ENCODE results near the gene SDR9C7.
"Not testable (repeated sequence)": the region's sequence is repeated elsewhere in the genome, so short reads cannot be mapped to it uniquely, and the experiment has no call there.

SDR9C7 gene

GRCh38 chr12:56978397-56979138, 44.4 kb upstream of the SDR9C7 start:
- DNase-seq (ENCODE audit: low read depth) = no peak
- H3K4me3 ChIP-seq (ENCODE audit: control insufficient read depth, low read depth, low read length) = no peak overlapping the region
- TF ChIP-seq, protein P1, sequence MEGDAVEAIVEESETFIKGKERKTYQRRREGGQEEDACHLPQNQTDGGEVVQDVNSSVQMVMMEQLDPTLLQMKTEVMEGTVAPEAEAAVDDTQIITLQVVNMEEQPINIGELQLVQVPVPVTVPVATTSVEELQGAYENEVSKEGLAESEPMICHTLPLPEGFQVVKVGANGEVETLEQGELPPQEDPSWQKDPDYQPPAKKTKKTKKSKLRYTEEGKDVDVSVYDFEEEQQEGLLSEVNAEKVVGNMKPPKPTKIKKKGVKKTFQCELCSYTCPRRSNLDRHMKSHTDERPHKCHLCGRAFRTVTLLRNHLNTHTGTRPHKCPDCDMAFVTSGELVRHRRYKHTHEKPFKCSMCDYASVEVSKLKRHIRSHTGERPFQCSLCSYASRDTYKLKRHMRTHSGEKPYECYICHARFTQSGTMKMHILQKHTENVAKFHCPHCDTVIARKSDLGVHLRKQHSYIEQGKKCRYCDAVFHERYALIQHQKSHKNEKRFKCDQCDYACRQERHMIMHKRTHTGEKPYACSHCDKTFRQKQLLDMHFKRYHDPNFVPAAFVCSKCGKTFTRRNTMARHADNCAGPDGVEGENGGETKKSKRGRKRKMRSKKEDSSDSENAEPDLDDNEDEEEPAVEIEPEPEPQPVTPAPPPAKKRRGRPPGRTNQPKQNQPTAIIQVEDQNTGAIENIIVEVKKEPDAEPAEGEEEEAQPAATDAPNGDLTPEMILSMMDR (conservative IDR thresholded peaks at IDR 0.05; ENCODE audit: control insufficient read depth, insufficient read depth, low read depth, low read length) = no peak

GRCh38 chr12:56977361-56977760, 43.2 kb upstream of the SDR9C7 start:
- DNase-seq (ENCODE audit: low read depth); H3K4me3 ChIP-seq (ENCODE audit: control insufficient read depth, low read depth, low read length): not testable (repeated sequence)

DNA sequence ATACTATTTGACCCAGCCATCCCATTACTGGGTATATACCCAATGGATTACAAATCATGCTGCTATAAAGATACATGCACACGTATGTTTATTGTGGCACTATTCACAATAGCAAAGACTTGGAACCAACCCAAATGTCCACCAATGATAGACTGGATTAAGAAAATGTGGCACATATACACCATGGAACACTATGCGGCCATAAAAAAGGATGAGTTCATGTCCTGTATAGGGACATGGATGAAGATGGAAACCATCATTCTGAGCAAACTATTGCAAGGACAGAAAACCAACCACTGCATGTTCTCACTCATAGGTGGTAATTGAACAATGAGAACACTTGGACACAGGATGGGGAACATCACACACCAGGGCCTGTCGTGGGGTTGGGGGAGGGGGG, 40.0 kb upstream of the SDR9C7 start:
- not testable (repeated sequence) for H3K4me3 ChIP-seq (ENCODE audit: control insufficient read depth, low read depth, low read length)

GRCh38 chr12:56968910-56969309, 34.7 kb upstream of the SDR9C7 start:
- DNase-seq (ENCODE audit: low read depth); H3K4me3 ChIP-seq (ENCODE audit: control insufficient read depth, low read depth, low read length): not testable (repeated sequence)

More for the DNA sequence above, 40.0 kb upstream of the SDR9C7 start:
- not testable (repeated sequence) for DNase-seq (ENCODE audit: low read depth)

DNA sequence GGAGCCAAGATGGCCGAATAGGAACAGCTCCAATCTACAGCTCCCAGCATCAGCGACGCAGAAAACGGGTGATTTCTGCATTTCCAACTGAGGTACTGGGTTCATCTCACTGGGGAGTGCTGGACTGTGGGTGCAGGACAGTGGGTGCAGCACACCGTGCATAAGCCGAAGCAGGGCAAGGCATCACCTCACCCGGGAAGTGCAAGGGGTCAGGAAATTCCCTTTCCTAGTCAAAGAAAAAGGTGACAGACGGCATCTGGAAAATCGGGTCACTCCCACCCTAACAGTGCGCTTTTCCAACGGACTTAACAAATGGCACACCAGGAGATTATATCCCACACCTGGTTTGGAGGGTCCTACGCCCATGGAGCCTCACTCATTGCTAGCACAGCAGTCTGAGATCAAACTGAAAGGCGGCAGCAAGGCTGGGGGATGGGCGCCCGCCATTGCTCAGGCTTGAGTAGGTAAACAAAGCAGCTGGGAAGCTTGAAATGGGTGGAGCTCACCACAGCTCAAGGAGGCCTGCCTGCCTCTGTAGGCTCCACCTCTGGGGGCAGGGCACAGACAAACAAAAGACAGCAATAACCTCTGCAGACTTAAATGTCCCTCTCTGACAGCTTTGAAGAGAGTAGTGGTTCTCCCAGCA, 31.9 kb upstream of the SDR9C7 start:
- DNase-seq (ENCODE audit: low read depth); H3K4me3 ChIP-seq (ENCODE audit: control insufficient read depth, low read depth, low read length): not testable (repeated sequence)

DNA sequence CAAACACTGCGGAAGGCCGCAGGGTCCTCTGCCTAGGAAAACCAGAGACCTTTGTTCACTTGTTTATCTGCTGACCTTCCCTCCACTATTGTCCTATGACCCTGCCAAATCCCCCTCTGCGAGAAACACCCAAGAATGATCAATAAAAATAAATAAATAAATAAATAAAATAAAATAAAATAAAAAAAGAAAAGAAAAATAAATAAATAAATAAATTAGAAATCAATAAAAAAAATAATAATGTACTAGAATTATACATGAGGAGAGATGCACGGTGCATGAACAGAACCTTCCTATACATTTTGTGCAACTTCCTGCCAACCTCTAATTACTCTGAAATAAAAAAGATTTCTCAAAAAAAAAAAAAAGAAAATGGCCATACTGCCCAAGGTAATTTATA, 30.9 kb upstream of the SDR9C7 start:
- DNase-seq (ENCODE audit: low read depth); H3K4me3 ChIP-seq (ENCODE audit: control insufficient read depth, low read depth, low read length): not testable (repeated sequence)

GRCh38 chr12:56963557-56963956, 29.3 kb upstream of the SDR9C7 start:
- DNase-seq (ENCODE audit: low read depth); H3K4me3 ChIP-seq (ENCODE audit: control insufficient read depth, low read depth, low read length): not testable (repeated sequence)

DNA sequence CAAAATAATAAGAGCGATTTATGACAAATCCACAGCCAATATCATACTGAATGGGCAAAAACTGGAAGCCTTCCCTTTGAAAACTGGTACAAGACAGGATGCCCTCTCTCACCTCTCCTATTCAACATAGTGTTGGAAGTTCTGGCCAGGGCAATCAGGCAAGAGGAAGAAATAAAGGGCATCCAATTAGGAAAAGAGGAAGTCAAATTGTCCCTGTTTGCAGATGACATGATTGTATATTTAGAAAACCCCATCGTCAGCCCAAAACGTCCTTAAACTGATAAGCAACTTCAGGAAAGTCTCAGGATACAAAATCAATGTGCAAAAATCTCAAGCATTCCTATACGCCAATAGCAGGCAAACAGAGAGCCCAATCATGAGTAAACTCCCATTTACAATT, 28.0 kb upstream of the SDR9C7 start:
- not testable (repeated sequence) for DNase-seq (ENCODE audit: low read depth); H3K4me3 ChIP-seq (ENCODE audit: control insufficient read depth, low read depth, low read length)

DNA sequence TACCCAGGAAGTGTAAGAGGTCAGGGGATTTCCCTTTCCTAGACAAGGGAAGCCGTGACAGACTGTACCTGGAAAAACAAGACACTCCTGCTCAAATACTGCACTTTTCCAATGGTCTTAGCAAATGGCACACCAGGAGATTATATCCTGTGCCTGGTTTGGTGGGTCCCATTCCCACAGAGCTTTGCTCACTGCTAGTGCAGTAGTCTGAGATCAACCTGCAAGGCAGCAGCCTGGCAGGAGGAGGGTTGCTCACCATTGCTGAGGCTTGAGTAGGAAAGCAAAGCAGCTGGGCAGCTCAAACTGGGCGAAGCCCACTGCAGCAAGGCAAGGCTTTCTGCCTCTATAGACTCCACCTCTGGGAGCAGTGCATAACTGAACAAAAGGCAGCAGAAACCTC, 24.2 kb upstream of the SDR9C7 start:
- TF ChIP-seq, protein P1 (conservative IDR thresholded peaks at IDR 0.05; ENCODE audit: control insufficient read depth, insufficient read depth, low read depth, low read length) = no peak
- no peak for DNase-seq (ENCODE audit: low read depth)
- H3K4me3 ChIP-seq (ENCODE audit: control insufficient read depth, low read depth, low read length) = no peak overlapping the region

GRCh38 chr12:56957229-56958052, 23.2 kb upstream of the SDR9C7 start, which contains the start of gene RDH16:
RDH16 (minus strand) TSS chr12:56957608; CDS start chr12:56957462, 146 bp downstream.
- no peak within 1 kb of the TSS for H3K4me3 ChIP-seq (ENCODE audit: control insufficient read depth, low read depth, low read length)
- DNase-seq (ENCODE audit: low read depth) = no peak
- TF ChIP-seq, protein P1 (conservative IDR thresholded peaks at IDR 0.05; ENCODE audit: control insufficient read depth, insufficient read depth, low read depth, low read length) = no peak

Data from fibroblast of mammary gland (primary cell).